GF-D8 (cell line): ENCODE data around the gene CXXC5.
"Not testable (repeated sequence)": the region's sequence is repeated elsewhere in the genome, so short reads cannot be mapped to it uniquely, and the experiment has no call there.

Experiments used
- DNase-seq: peaks from one replicate; lab custom pipeline; 2025; lab: John Stamatoyannopoulos, UW

CXXC5 gene

GRCh38 chr5:139712412-139712811, 64.3 kb downstream of the CXXC5 start:
- DNase-seq = no peak

DNA sequence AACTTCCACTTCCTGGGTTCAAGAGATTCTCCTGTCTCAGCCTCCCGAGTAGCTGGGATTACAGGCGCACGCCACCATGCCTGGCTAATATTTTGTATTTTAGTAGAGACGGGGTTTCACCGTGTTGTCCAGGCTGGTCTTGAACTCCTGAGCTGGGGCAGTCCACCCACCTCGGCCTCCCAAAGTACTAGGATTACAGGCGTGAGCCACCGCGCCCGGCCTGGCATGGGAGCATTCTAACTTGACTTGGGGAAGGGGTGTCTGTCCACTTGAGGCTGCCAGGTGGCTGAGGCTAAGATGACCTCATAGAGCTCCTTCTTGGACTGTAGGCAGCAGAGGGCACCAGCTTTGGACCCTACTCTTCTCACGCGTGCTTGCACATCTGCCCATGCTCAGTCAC, 65.7 kb downstream of the CXXC5 start:
- not testable (repeated sequence) for DNase-seq

GRCh38 chr5:139717221-139717620, 69.1 kb downstream of the CXXC5 start:
- DNase-seq = no peak

DNA sequence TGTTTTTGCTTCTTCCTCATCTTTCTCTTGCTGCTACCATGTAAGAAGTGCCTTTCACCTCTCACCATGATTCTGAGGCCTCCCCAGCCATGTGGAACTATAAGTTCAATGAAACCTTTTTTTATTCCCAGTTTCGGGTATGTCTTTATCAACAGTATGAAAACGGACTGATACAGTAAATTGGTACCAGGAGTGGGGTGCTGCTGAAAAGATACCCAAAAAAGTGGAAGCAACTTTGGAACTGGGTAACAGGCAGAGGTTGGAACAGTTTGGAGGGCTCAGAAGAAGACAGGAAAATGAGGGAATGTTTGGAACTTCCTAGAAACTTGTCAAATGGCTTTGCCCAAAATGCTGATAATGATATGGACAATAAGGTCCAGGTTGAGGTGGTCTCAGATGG, 70.3 kb downstream of the CXXC5 start:
- not testable (repeated sequence) for DNase-seq

DNA sequence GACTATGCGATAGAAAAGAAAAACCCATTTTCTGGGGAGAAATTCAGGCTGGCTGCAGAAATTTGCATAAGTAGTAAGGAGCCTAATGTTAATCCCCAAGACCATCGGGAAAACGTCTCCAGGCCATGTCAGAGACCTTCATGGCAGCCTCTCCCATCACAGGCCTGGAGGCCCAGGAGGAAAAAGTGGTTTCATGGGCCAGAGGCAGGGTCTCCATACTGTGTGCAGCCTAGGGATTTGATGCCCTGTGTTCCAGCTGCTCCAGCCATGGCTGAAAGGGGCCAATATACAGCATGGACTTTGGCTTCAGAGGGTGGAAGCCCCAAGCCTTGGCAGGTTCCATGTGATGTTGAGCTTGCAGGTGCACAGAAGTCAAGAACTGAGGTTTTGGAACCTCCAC, 71.8 kb downstream of the CXXC5 start:
- not testable (repeated sequence) for DNase-seq

- no peak for DNase-seq
Measured at GRCh38 chr5:139723986-139724587, 75.9 kb downstream of the CXXC5 start.

- DNase-seq = no peak
Measured at GRCh38 chr5:139725073-139725830, 77.1 kb downstream of the CXXC5 start.

DNA sequence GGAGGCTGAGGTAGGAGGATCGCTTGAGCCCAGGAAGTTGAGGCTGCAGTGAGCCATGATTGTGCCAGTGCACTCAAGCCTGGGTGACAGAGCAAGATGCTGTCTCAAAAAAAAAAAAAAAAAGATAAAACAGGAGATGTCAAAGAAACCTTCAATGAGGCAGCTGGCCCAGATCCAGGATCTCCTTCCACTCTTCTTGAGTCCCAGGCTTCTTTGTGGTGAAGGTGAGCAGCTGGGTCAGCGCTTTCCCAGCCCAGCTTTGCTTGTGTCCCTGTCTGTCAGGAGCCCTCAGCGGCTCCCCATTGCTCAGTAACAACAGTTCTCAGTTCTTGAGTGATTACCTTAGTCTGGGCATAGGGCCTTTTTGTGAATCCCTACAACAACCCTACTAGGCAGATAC, 78.1 kb downstream of the CXXC5 start:
- DNase-seq = no peak

DNA sequence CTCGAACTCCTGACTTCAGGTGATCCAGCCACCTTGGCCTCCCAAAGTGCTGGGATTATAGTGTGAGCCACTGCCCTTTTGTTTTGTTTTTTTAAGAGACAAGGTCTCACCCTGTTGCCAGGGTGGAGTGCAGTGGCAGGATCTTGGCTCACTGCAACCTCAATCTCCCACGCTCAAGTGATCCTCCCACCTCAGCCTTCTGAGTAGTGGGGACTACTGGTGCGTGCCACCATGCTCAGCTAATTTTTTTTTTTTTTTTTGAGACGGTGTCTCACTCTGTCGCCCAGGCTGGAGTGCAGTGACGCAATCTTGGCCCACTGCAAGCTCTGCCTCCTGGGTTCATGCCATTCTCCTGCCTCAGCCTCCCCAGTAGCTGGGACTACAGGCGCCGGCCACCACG, 79.5 kb downstream of the CXXC5 start:
- not testable (repeated sequence) for DNase-seq

GRCh38 chr5:139731281-139731680, 83.1 kb downstream of the CXXC5 start:
- no peak for DNase-seq

GRCh38 chr5:139732019-139732418, 83.9 kb downstream of the CXXC5 start:
- no peak for DNase-seq

DNA sequence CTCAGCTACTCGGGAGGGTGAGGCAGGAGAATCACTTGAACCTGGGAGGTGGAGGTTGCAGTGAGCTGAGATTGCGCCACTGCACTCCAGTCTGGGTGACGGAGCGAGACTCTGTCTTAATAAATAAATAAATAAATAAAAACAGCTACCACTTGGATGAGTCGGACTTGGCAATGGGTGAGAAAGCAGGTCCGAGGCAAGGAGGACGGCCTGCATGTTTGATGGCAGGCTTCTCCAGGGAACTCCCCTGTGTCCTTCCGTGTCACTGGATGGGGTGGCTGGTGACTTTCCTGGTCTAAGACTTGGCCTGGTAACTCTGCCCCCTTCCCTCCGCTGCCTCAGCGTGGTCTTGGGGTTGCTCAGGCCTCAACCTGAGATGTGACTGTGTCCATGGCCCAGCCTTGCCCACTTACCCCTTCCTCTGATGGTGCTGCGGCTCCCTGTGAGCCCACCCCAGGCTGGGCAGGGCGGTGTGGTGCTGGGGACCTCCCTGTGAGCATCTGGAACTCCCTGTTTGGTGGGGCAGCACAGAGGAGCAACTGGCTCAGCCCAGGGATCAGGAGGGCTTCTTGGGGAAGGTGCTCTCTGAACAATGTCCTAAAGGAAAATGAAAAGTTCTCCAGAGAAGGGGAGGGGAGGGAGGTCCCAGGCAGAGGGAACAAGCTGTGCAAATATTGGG, 85.0 kb downstream of the CXXC5 start:
- DNase-seq = no peak
